ENCODE measurements around the gene B4GALNT4.
"Not testable (repeated sequence)": the region's sequence is repeated elsewhere in the genome, so short reads cannot be mapped to it uniquely, and the experiment has no call there.

The B4GALNT4 gene

DNA sequence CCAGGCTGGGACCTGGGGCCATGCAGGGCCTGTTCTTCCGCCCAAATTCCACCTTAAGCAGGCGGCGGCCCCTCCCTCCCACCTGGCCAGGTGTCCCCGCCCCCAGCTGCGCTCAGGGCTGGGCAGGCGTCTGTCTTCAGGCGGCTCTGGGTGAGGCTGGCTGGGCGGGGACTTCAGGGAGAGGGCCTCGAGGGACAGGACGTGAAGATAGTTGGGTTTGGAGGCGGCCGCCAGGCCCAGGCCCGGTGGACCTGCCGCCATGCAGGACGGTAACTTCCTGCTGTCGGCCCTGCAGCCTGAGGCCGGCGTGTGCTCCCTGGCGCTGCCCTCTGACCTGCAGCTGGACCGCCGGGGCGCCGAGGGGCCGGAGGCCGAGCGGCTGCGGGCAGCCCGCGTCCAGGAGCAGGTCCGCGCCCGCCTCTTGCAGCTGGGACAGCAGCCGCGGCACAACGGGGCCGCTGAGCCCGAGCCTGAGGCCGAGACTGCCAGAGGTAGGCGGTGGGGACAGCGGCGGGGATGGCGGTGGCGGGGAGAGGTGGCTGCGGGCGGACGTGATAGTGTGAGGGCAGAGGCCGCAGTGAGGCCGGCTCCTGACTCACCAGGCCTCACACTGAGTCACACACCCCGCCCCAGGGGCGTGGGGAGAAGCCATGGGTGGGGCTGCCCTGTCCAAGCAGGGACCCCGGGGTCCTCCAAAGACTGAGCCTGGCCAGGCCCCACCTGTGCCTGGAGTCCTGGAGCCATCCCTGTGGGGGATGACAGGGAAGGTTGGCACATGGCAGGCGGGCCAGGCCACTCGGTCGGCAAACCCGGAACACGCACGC lies 24.9 kb downstream of the B4GALNT4 start, which contains the start of gene PKP3:
Gene PKP3, plus strand, starts transcription at position 176 of the 824 bp plus-strand sequence. Its CDS starts 84 bp downstream, at position 260.
- no peak for DNase-seq

- DNase-seq: no peak
Measured at GRCh38 chr11:394858-395655, 25.8 kb downstream of the B4GALNT4 start.

GRCh38 chr11:395866-396265 lies 26.6 kb downstream of the B4GALNT4 start:
- no peak for DNase-seq

DNA sequence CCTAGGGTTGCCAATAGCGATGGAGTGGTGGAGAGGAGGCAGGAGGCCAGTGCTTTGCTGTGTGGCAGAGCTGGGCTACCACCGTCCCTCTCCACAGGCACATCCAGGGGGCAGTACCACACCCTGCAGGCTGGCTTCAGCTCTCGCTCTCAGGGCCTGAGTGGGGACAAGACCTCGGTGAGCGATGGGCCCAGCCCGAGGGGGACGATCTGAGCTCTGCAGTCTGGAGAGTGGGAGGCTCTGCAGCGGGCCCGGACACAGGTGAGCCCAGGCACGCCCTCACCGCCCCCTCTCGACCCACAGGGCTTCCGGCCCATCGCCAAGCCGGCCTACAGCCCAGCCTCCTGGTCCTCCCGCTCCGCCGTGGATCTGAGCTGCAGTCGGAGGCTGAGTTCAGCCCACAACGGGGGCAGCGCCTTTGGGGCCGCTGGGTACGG lies 27.2 kb downstream of the B4GALNT4 start:
- DNase-seq: peak; percentile 24

GRCh38 chr11:396948-397548 lies 27.7 kb downstream of the B4GALNT4 start:
- DNase-seq: peak; percentile 68

- peak; percentile 19 for DNase-seq
Measured at GRCh38 chr11:398826-399225, 29.5 kb downstream of the B4GALNT4 start.

DNA sequence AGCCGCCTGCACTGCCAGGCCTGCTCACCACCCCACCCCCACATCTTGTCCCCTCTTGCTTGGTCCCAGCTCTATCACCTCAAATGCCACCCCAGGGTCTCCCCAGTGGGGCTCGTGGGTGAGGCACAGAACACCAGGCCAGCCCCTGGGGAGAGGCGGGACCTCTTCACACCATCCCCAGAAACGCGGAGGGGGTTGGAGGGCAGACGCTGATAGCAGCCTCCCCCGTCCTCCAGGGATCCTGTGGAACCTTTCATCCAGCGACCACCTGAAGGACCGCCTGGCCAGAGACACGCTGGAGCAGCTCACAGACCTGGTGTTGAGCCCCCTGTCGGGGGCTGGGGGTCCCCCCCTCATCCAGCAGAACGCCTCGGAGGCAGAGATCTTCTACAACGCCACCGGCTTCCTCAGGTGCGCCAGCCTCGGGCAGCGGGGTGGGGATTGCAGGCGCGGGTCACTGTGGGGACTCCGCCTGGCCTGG lies 30.5 kb downstream of the B4GALNT4 start:
- DNase-seq: no peak

DNA sequence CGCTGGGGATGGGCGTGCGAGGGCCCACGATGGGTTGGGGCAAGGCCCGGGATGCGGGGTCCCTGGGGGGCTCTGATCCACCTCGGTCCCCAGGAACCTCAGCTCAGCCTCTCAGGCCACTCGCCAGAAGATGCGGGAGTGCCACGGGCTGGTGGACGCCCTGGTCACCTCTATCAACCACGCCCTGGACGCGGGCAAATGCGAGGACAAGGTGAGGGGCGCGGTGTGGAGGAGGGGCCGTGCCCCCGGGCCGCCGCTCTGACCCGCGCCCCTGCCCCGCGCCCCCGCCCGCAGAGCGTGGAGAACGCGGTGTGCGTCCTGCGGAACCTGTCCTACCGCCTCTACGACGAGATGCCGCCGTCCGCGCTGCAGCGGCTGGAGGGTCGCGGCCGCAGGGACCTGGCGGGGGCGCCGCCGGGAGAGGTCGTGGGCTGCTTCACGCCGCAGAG lies 31.0 kb downstream of the B4GALNT4 start:
- DNase-seq: no peak

- not testable (repeated sequence) for DNase-seq
Measured at GRCh38 chr11:401196-401595, 31.9 kb downstream of the B4GALNT4 start.

- no peak for DNase-seq
Measured at GRCh38 chr11:403021-403760, 33.9 kb downstream of the B4GALNT4 start.

DNA sequence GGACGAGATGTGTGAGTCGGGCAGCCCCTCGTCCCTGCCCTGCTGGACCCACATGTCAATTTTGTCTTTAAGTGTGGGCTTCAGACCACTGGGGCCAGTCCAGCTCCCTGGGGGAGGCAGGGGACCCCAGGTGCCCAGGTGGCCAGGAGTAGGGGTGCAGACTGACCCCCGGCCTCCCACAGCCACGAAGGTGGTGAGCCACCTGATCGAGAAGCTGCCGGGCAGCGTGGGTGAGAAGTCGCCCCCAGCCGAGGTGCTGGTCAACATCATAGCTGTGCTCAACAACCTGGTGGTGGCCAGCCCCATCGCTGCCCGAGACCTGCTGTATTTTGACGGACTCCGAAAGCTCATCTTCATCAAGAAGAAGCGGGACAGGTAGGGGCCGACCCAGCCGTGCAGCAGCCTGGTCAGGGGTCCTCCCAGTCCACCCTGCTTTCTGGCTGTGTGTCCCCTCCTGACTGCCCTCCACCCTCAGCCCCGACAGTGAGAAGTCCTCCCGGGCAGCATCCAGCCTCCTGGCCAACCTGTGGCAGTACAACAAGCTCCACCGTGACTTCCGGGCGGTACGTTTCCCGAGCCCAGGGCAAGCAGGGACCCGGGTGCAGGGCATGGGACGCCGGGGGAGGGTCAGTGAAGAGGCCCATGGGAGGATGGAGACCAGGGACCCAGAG lies 34.6 kb downstream of the B4GALNT4 start:
- DNase-seq: no peak

DNA sequence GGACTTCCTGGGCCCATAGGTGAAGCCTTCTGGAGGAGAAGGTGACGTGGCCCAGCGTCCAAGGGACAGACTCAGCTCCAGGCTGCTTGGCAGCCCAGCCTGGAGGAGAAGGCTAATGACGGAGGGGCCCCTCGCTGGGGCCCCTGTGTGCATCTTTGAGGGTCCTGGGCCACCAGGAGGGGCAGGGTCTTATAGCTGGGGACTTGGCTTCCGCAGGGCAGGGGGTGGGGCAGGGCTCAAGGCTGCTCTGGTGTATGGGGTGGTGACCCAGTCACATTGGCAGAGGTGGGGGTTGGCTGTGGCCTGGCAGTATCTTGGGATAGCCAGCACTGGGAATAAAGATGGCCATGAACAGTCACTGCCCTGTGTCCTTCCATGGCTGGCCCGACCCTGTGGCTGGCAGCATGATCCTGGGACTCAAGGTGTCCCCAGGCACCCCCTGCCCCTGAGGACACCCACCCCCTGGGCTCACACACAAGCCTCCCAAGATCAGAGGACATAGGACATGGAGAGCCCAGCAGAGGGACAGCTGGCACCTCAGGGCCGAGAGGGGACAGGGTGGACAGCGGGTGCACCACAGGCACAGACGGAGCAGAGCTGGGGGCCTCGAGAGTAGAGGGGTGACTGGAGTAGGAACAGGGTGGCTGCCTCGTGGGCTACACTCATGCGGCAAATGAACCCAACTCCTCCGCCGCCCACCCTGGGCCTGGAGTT lies 35.4 kb downstream of the B4GALNT4 start:
- no peak for DNase-seq

GRCh38 chr11:405323-405953 lies 36.1 kb downstream of the B4GALNT4 start:
- no peak for DNase-seq

- DNase-seq: no peak
Measured at GRCh38 chr11:405954-406795, 36.9 kb downstream of the B4GALNT4 start.

GRCh38 chr11:406796-407650 lies 37.7 kb downstream of the B4GALNT4 start:
- peak; percentile 92 for DNase-seq

GRCh38 chr11:407651-408123 lies 38.4 kb downstream of the B4GALNT4 start:
- DNase-seq: no peak

- no peak for DNase-seq
Measured at GRCh38 chr11:408154-409007, 39.1 kb downstream of the B4GALNT4 start.

Data from activated CD4-positive, alpha-beta T cell treated with anti-CD3 and anti-CD28 coated beads, Interleukin-10, Interleukin-2, amounts not matched to agents 100 ng/mL and 50 ng/mL, durations not matched to agents 16 hours and 8 hours (primary cell).